T-helper 9 cell (primary cell): ENCODE measurements around the gene YTHDF1.

ENCODE experiments used
- DNase-seq: peaks from one replicate; pipeline ENCODE4 v3.0.0-alpha.2; 2020

The YTHDF1 gene

DNA sequence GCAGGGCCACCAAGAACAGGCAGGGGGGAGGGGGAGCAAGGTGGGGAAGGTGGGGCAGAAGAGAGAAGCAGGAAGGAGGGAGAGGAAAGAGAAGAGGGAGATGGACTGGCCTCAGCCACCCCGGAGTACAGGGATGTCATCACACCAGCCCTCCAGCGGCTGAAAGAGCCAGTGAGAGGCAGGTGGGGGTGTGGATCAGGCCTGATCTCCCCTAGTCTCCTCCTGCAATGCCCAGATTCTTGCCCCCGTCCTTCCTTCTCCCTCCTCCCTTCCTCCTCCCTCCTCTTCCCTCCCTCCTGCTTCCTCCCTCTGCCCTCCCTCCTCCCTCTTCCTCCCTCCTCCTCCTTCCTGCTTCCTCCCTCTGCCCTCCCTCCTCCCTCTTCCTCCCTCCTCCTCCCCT, 61.5 kb downstream of the YTHDF1 start:
- no peak for DNase-seq

DNA sequence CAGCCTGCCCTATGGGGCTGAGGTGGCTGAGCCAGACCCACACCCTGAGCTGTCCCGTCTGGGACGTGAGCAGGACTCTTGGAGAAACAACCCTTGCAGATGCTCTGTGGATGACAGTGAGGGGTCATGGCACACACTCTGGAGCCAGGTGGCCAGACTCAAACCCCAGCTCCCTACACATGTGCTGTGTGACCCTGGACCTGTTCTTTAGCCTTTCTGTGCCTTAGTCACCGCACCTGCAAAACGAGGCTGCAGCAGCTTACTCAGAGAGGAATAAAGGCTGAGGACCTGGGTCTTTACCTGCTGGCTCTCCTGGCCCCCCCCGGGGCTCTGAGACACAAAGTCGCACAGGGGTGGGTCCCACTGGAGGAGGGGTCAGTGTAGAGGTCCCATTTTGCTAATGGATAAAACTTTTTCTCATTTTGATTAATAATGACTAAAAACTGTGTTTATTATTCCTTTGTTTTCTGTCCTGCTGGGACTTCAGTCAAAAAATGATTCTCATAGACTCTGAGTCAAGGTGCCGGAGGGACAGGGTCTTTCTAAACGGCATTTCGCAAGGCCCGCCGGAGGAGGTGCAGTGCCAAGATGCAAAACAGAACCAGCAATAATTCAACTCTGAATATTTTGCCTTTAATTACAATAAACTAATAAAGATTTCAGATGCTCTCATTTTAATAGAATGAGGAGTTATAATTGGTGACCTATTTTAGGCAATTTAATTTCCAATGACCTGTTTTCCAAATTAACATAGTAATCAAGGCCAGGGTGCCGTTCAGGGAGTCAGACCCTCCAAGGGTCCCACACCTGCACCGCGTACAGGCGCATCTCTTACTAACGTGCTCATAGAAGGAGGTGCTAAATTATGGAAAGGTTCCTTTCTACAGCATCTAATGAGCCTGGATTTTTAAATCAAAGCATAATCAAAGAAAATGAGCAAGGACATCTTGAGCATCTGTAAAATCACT, 62.4 kb downstream of the YTHDF1 start:
- no peak for DNase-seq

DNA sequence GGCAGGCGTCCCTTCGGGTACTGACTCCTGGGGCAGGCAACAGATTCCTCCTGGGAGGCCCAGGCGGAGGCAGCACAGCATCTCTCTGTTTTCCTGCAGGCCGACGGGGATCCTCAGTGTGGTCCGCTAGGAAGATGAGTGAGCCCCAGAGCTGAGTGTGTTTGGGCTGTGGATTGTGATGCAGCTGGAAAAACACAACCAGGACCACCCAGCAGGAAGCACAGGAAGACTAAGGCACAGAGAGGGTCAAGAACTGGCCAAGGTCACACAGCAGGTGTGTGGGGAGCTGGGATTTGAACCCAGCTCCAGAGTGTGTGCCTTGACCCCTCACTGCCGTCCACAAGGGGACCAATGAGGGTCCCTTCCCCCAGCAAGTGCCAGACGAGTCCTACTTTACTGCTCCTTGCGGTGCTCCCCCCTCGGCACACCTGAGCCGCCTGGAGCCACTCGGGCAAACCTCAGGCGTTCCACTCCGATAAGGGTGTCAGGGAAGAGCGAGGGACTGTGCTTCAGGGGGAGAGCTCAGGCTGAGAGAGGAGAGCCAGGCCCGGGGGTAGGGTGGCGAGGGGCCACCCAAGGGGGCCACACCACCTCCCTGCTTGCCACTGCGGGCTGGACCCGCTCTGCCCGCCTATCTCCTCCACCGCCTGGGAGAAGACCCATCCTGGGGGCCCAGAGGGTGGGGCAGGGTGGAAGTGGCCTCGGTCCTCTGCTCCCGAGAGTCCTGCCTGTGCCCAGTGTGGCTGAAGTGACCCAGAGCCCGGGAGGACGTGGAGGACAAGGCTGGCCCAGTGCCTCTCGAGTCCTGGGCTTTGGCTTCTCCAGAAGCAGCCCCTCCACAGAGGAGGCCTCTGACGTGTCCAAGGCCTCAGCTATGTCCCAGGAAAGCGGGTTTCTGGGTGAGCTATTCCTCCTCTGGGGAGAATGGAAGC, 63.3 kb downstream of the YTHDF1 start:
- DNase-seq = no peak

DNA sequence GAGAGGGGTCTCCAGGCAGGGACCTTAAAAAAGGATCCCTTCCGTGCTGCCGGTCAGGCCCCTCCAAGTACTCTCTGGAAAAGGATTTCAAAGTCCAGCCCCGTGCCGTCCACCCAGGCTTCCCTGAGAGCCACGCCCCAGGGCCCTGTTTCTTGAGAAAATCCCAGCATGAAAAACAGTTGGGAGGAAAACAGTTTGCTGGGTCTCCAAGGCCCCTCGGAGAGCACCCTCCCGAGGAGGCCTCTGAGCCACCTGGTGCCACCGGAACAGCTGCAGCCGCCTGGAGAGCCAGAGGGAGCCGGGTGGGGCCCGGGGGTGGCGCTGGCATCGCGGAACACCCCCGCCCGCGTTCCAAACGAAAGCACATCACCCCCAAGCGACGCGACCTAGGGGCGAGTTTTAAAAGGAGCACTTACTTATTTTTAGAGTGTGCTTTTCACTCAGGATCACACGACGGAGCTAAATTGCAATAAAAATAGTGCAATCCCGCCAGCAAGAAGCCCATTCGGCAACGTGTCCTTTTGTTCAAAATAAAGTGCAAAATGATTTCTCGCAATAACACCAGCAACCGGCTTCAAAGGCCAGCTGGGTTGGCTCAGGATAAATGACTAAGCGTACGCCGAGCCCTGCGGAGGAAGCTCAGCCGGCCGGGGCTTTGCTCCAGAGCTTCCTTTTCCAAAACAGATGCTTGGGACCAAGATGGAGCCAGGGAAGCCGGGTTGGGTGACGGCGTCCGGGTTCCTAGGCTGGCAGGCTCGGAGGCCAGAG, 64.2 kb downstream of the YTHDF1 start:
- no peak for DNase-seq

DNA sequence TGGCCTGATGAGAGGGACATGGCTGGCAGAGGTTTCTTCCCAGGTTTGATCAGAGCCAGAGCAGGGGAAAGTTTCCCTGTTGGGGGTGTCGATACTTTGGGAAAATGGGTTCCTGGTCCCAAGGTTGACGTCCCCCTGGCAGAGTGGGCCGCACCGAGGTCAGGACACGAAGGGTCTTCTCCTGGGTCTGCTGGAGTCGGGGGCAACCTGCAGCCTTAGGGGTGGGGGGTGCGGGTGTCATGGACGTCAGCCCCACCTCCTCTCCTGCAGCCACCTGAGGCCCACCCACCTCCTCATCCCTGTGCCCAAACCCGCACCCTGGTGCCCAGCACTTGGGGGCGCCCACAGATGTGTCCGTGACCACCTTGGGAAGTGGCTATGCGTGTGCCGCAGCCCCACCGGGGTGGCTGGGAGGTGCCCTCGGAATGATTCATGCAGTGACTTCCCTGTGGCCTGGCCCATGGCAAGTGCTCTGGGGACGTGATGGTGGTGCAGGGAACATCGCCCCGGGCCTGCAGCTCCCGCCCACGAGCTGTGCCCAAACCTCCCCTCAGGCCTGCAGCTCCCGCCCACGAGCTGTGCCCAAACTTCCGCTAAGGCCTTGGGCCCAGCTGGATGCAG, 64.9 kb downstream of the YTHDF1 start:
- no peak for DNase-seq

DNA sequence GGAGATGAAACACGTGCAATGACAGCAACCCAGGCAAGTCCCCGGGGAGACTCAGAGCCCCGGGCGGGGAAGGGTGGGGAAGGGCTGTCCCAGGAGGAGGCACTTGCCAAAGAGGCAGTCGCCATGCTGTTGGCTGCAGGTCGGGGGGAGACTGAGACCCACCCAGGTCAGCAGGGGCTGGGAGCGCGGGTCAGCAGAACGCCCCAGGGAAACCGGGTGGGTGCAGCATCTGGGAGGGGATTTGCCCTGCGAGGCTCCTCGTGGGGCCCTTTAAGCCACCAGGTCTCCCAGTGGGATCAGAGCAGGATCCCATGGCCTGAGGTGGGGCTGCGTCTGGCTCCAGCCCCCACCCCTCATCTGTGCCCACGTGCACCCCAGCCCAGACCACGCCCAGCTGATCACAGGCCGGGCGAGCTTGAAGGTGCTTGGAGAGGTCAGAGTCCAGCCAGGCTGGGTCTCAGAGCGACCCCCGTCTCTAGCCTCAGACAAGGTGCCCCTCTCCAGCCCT, 65.5 kb downstream of the YTHDF1 start:
- DNase-seq = no peak

DNA sequence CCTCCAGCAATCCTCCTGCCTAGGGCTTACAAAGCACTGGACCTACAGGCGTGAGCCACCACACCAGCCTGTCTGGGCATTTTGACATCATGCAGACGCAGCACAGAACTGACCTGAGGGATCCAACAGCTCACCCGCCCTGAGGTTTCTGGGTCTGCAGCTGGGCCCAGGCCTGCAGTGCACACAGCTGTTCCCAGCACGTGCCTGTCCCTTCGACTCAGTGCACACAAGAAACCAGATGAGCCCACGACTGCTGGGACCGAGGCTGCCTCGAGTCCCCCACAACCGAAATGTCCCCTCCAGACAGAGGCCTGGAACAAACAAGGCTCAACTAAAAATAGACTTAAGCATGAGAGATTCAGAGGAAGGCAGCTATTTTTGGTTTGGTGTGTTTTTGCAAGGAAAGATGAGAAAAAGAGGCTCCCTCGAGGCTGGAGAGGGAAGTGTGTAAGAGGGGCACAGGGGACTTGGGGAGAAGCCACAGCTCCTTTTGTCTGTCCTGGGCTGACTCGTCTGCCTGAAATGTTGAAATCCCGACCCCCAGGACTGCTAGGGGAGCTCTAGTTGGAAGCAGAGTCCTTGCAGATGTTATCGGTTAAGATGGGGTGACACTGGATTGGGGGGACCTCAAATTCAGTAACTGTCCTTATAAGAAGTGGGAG, 66.3 kb downstream of the YTHDF1 start:
- no peak for DNase-seq

DNA sequence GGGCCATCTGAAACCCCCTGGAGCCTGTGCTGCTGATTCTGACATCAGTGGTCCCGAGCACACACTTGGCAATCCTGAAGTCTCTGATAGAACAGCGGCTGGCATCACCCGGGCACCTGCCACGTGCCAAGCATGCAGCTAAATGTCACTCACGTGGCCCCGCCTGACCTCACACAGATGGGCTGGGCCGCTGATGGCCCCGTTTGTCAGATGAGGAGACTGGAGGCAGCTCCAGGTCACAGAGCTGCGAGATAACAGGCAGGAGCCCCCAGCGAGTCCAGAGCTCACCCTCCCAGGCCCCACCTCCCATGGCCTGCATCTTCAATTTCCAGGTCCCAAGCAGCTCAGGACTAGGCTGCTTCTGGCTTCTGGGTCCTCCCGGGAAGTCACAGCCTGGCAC, 67.2 kb downstream of the YTHDF1 start:
- no peak for DNase-seq

DNA sequence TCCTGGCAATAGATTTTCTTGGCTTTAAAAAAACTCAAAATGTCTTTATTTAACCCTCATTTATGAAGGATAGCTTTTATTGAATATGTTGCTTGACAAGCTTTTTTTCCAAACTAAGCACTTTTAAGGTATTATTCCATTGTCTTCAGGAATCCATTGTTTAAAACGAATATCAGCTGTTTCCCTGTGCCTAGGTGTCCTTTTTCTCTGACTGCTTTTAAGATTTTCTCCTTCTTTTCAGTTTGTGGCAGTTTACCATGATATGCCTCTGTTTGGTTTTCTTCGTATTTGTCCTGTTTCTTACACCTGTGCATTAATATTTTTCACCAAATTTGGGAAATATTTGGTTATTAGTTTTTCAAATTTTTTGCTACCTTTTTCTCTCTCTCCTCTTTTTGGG, 68.4 kb downstream of the YTHDF1 start:
- no peak for DNase-seq
